Measurements from ENCODE around the gene NUDCD3.

NUDCD3 gene

GRCh38 chr7:44347546-44348114 lies 142.8 kb downstream of the NUDCD3 start:
- Histone ChIP-seq H3K4me1 (ENCODE audit: insufficient read depth, low read length, poor library complexity, severe bottlenecking) (no peaks in the 10 kb centered on the region), H3K79me2 (ENCODE audit: insufficient read depth, low read length) (no peaks in the 10 kb centered on the region), H3K4me3 (ENCODE audit: low read length, poor library complexity, severe bottlenecking) (no peak overlapping the region), H3K9me3 (ENCODE audit: insufficient read depth, low read depth, low read length) (peaks cover 4% of the 10 kb centered on the region; the same call in 1 of the 2 replicates), H3K36me3 (ENCODE audit: insufficient read depth, low read length) (no peaks in the 10 kb centered on the region), H4K20me1 (ENCODE audit: insufficient read depth, low read length, poor library complexity, severe bottlenecking) (no peaks in the 10 kb centered on the region), H3K27me3 (ENCODE audit: insufficient read depth, low read length, poor library complexity, severe bottlenecking) (no peaks in the 10 kb centered on the region), H3K9ac (ENCODE audit: low read depth, low read length, poor library complexity, severe bottlenecking) (no peak overlapping the region), H3F3A (ENCODE audit: low read depth) (no peaks in the 10 kb centered on the region), H3K4me2 (ENCODE audit: low read depth, low read length, poor library complexity, severe bottlenecking) (no peak overlapping the region), H2AFZ (ENCODE audit: low read length) (no peak overlapping the region), H3K9me2 (replicated peaks; ENCODE audit: low read depth, low read length) (no peaks in the 10 kb centered on the region)
- TF ChIP-seq CTCF (conservative IDR thresholded peaks at IDR 0.05; ENCODE audit: low read length) (no peak), EZH2phosphoT487 (IDR thresholded peaks at IDR 0.05; ENCODE audit: borderline replicate concordance) (no peak)

- Histone ChIP-seq H4K20me1 (ENCODE audit: insufficient read depth, low read length, poor library complexity, severe bottlenecking) (no peaks in the 10 kb centered on the region), H3K36me3 (ENCODE audit: insufficient read depth, low read length) (no peaks in the 10 kb centered on the region), H3K9me3 (ENCODE audit: insufficient read depth, low read depth, low read length) (peaks cover 4% of the 10 kb centered on the region; the same call in 1 of the 2 replicates), H3K9ac (ENCODE audit: low read depth, low read length, poor library complexity, severe bottlenecking) (no peak overlapping the region), H2AFZ (ENCODE audit: low read length) (no peak overlapping the region), H3K4me3 (ENCODE audit: low read length, poor library complexity, severe bottlenecking) (no peak overlapping the region), H3K4me1 (ENCODE audit: insufficient read depth, low read length, poor library complexity, severe bottlenecking) (no peaks in the 10 kb centered on the region), H3F3A (ENCODE audit: low read depth) (no peaks in the 10 kb centered on the region), H3K9me2 (replicated peaks; ENCODE audit: low read depth, low read length) (no peaks in the 10 kb centered on the region), H3K4me2 (ENCODE audit: low read depth, low read length, poor library complexity, severe bottlenecking) (no peak overlapping the region), H3K79me2 (ENCODE audit: insufficient read depth, low read length) (no peaks in the 10 kb centered on the region), H3K27me3 (ENCODE audit: insufficient read depth, low read length, poor library complexity, severe bottlenecking) (no peaks in the 10 kb centered on the region)
- TF ChIP-seq EZH2phosphoT487 (IDR thresholded peaks at IDR 0.05; ENCODE audit: borderline replicate concordance) (no peak), CTCF (conservative IDR thresholded peaks at IDR 0.05; ENCODE audit: low read length) (no peak)
Observed at GRCh38 chr7:44346063-44346462, 144.4 kb downstream of the NUDCD3 start.

GRCh38 chr7:44341401-44341800 lies 149.1 kb downstream of the NUDCD3 start:
- Histone ChIP-seq H4K20me1 (ENCODE audit: insufficient read depth, low read length, poor library complexity, severe bottlenecking) (no peaks in the 10 kb centered on the region), H3F3A (ENCODE audit: low read depth) (no peaks in the 10 kb centered on the region), H3K9ac (ENCODE audit: low read depth, low read length, poor library complexity, severe bottlenecking) (no peak overlapping the region), H3K79me2 (ENCODE audit: insufficient read depth, low read length) (no peaks in the 10 kb centered on the region), H3K4me3 (ENCODE audit: low read length, poor library complexity, severe bottlenecking) (no peak overlapping the region), H3K4me2 (ENCODE audit: low read depth, low read length, poor library complexity, severe bottlenecking) (no peak overlapping the region), H3K4me1 (ENCODE audit: insufficient read depth, low read length, poor library complexity, severe bottlenecking) (no peaks in the 10 kb centered on the region), H3K9me2 (replicated peaks; ENCODE audit: low read depth, low read length) (no peaks in the 10 kb centered on the region), H3K9me3 (ENCODE audit: insufficient read depth, low read depth, low read length) (no peaks in the 10 kb centered on the region), H3K27me3 (ENCODE audit: insufficient read depth, low read length, poor library complexity, severe bottlenecking) (no peaks in the 10 kb centered on the region), H2AFZ (ENCODE audit: low read length) (no peak overlapping the region), H3K36me3 (ENCODE audit: insufficient read depth, low read length) (no peaks in the 10 kb centered on the region)
- TF ChIP-seq EZH2phosphoT487 (IDR thresholded peaks at IDR 0.05; ENCODE audit: borderline replicate concordance) (no peak), CTCF (conservative IDR thresholded peaks at IDR 0.05; ENCODE audit: low read length) (no peak)
